GM23248 (cell line): Measurements from ENCODE around the gene MON1A. TPM values are rescaled to one million over a fixed set of nuclear protein-coding genes. Genes with fewer than 3 reads are reported as not detected.

Experiments used
- DNase-seq: peaks from one replicate; pipeline ENCODE4 v3.0.0-alpha.2; 2015
- H2AFZ ChIP-seq: fragments of 200-600 bp; sonication (generic); 2 replicates; pipeline ENCODE4 v1.6.1; 2016; ENCODE audit warnings: antibody characterized with exemption
- H3F3A ChIP-seq: fragments of 200-600 bp; sonication (generic); 2 replicates; pipeline ENCODE4 v1.6.1; 2016; ENCODE audit warnings: mild to moderate bottlenecking, antibody characterized with exemption, mixed run types; ENCODE audit not compliant: insufficient read depth
- H3K27ac ChIP-seq: fragments of 200-600 bp; sonication (generic); 2 replicates; pipeline ENCODE4 v1.5.1; 2016; ENCODE audit warnings: mild to moderate bottlenecking
- H3K27me3 ChIP-seq: fragments of 200-600 bp; sonication (generic); replicated peaks from 2 replicates; pipeline ENCODE4 v1.6.1; 2016; ENCODE audit warnings: mild to moderate bottlenecking; ENCODE audit not compliant: insufficient read depth
- H3K36me3 ChIP-seq: fragments of 200-600 bp; sonication (generic); 2 replicates; pipeline ENCODE4 v1.6.1; 2016; ENCODE audit warnings: low read depth, mild to moderate bottlenecking
- H3K4me1 ChIP-seq: fragments of 200-600 bp; sonication (generic); 2 replicates; pipeline ENCODE4 v1.6.1; 2016; ENCODE audit warnings: mild to moderate bottlenecking; ENCODE audit not compliant: insufficient read depth
- H3K4me2 ChIP-seq: fragments of 200-600 bp; sonication (generic); one replicate; pipeline ENCODE4 v1.6.1; 2016; ENCODE audit warnings: mild to moderate bottlenecking; ENCODE audit not compliant: unreplicated experiment
- H3K4me3 ChIP-seq: fragments of 200-600 bp; sonication (generic); 2 replicates; pipeline ENCODE4 v1.5.1; 2016; ENCODE audit warnings: mild to moderate bottlenecking
- H3K79me2 ChIP-seq: fragments of 200-600 bp; sonication (generic); 2 replicates; pipeline ENCODE4 v1.6.1; 2016; ENCODE audit warnings: mild to moderate bottlenecking; ENCODE audit not compliant: insufficient read depth
- H3K9ac ChIP-seq: fragments of 200-600 bp; sonication (generic); 2 replicates; pipeline ENCODE4 v1.6.1; 2016; ENCODE audit warnings: mild to moderate bottlenecking
- H3K9me2 ChIP-seq: fragments of 200-600 bp; sonication (generic); 2 replicates; pipeline ENCODE4 v1.6.1; 2016; ENCODE audit warnings: mixed run types, mild to moderate bottlenecking, moderate library complexity; ENCODE audit not compliant: insufficient read depth
- H3K9me3 ChIP-seq: fragments of 200-600 bp; sonication (generic); one replicate; pipeline ENCODE4 v1.6.1; 2017; ENCODE audit warnings: low read depth
- H4K20me1 ChIP-seq: fragments of 200-600 bp; sonication (generic); 2 replicates; pipeline ENCODE4 v1.6.0; 2016; ENCODE audit not compliant: insufficient read depth
- EZH2 ChIP-seq: fragments of 200-600 bp; sonication (generic); IDR thresholded peaks from 2 replicates; pipeline ENCODE4 v1.6.1; 2018; ENCODE audit warnings: antibody characterized with exemption, mild to moderate bottlenecking; ENCODE audit not compliant: insufficient read depth, poor library complexity, severe bottlenecking
- EZH2phosphoT487 ChIP-seq: fragments of 200-600 bp; sonication (generic); IDR thresholded peaks from 2 replicates; pipeline ENCODE4 v1.6.1; 2018; ENCODE audit warnings: antibody characterized with exemption, moderate library complexity, mild to moderate bottlenecking, low read depth; ENCODE audit not compliant: insufficient read depth
- WGBS, 2 experiments: methylation state at CpG; one replicate each; pipeline ENCODE4 v1.1.6; 2015 to 2017; ENCODE audit warnings: low lambda C conversion rate in 2 of 2, low coverage in 1 of 2; ENCODE audit errors: missing lambda C conversion rate in 2 of 2; 5-methylcytosine and 5-hydroxymethylcytosine counted together
- in situ Hi-C: fragments of 300-500 bp; cut with MboI; formaldehyde crosslinking; loops from 2 replicates; pipeline ENCODE4 v1.15.0; 2020
- polyA plus RNA-seq: library from polyadenylated mRNA; unstranded; fragments of >200 nt; fragmentation: Nextera tagmentation; extraction: Ambion mirVana; gene quantifications from 2 replicates; pipeline ENCODE4 v1.2.1, GENCODE V29; 2016
- total RNA-seq: library from RNA; depleted of rRNA; stranded (reverse); fragments of >200 nt; shearing (Covaris generic); gene quantifications from 2 replicates; pipeline ENCODE4 v1.2.3, GENCODE V29; 2014

The MON1A gene
- total and polyA plus RNA-seq, 2 experiments from 2014 or later, result 13.6 to 15.0 TPM

GRCh38 chr3:49900491-49901153 is 29.0 kb downstream of the MON1A start:
- Histone ChIP-seq H3K27me3 (no peaks in the 10 kb centered on the region), H3K79me2 (no peaks in the 10 kb centered on the region), H3K9me2 (no peaks in the 10 kb centered on the region), H3K4me1 (peaks cover 13% of the 10 kb centered on the region), H3K36me3 (no peaks in the 10 kb centered on the region), H2AFZ (no peak overlapping the region), H3K4me3 (no peak overlapping the region), H3K9me3 (no peaks in the 10 kb centered on the region), H3K27ac (peak overlapping the region; percentile 10; the same call in 1 of the 2 replicates), H3F3A (no peaks in the 10 kb centered on the region), H4K20me1 (no peaks in the 10 kb centered on the region), H3K9ac (no peak overlapping the region), H3K4me2 (no peak overlapping the region)
- WGBS, 2 experiments, result 54 to 57% methylated on average over 8 of the region's 8 CpGs
- no peak for TF ChIP-seq EZH2phosphoT487
- TF ChIP-seq EZH2, result no peak
- in situ Hi-C loops, result no loop called here
- peak; percentile 90 for DNase-seq

DNA sequence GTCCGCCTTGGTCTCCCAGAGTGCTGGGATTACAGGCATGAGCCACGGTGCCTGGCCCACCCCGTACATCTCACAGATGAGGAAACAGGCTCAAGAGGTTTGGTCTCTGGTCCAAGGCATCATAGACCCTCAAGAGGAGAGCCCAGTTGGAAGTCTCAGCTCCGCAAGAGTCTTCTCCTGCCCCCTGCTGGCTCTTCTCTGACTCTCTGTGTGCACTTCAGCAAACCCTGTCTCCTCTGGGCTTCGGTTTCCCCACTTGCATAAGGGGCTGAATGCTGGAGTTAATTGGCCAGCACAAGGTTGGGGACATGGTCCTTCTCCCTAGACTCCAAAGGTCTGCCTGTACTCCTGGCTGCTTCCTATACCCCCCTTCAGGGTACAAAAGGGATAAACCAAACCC is 29.8 kb downstream of the MON1A start:
- H2AFZ ChIP-seq, result no peak overlapping the region
- peaks cover 13% of the 10 kb centered on the region for H3K4me1 ChIP-seq
- no peak for TF ChIP-seq EZH2
- no peak for TF ChIP-seq EZH2phosphoT487
- H3K4me3 ChIP-seq, result no peak overlapping the region
- H3F3A ChIP-seq, result no peaks in the 10 kb centered on the region
- H3K27ac ChIP-seq, result no peak overlapping the region
- H3K9me3 ChIP-seq, result no peaks in the 10 kb centered on the region
- in situ Hi-C loops, result no loop called here
- no peaks in the 10 kb centered on the region for H3K9me2 ChIP-seq
- H4K20me1 ChIP-seq, result no peaks in the 10 kb centered on the region
- whole genome bisulfite sequencing, 2 experiments, result 94 to 97% methylated on average over 5 of the region's 5 CpGs
- no peaks in the 10 kb centered on the region for H3K36me3 ChIP-seq
- H3K9ac ChIP-seq, result no peak overlapping the region
- no peaks in the 10 kb centered on the region for H3K27me3 ChIP-seq
- H3K4me2 ChIP-seq, result no peak overlapping the region
- peak; percentile 14 for DNase-seq
- no peaks in the 10 kb centered on the region for H3K79me2 ChIP-seq

DNA sequence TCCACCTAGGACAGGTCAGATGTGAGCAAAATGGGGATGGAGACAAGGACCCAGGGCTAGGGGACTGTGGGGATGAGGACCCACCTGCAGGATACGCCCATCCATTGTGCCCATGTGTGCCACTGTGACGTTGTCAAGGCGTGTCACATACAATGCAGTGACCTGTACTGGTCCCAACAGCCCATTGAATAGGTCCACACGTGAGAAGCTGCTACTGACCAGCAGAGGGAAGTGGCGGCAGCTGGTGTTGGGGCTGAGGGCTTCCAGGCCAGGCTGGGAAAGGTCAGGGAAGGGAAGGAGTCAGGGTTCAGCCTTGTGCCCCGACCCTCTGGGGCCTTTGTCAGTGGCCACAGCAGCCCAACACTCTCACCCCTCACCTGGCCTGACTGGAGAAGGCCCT is 30.6 kb downstream of the MON1A start:
- no peaks in the 10 kb centered on the region for H3K9me3 ChIP-seq
- no peak for DNase-seq
- H3K36me3 ChIP-seq, result no peaks in the 10 kb centered on the region
- no peaks in the 10 kb centered on the region for H3K27me3 ChIP-seq
- no peak overlapping the region for H3K9ac ChIP-seq
- TF ChIP-seq EZH2phosphoT487 (no peak), EZH2 (no peak)
- in situ Hi-C loops, result no loop called here
- WGBS, 2 experiments, result 58 to 61% methylated on average over 6 of the region's 6 CpGs
- H3K27ac ChIP-seq, result no peak overlapping the region
- no peaks in the 10 kb centered on the region for H3K79me2 ChIP-seq
- H3K9me2 ChIP-seq, result no peaks in the 10 kb centered on the region
- H3F3A ChIP-seq, result no peaks in the 10 kb centered on the region
- H4K20me1 ChIP-seq, result no peaks in the 10 kb centered on the region
- peaks cover 13% of the 10 kb centered on the region for H3K4me1 ChIP-seq
- no peak overlapping the region for H3K4me3 ChIP-seq
- no peak overlapping the region for H3K4me2 ChIP-seq
- H2AFZ ChIP-seq, result no peak overlapping the region

GRCh38 chr3:49896345-49896744 is 33.3 kb downstream of the MON1A start:
- no peak for TF ChIP-seq EZH2
- no peak for TF ChIP-seq EZH2phosphoT487

More at GRCh38 chr3:49896345-49896744, 33.3 kb downstream of the MON1A start:
- WGBS, 2 experiments, result 61 to 68% methylated on average over 5 of the region's 5 CpGs
- Histone ChIP-seq H3K9ac (no peak overlapping the region), H3K27me3 (no peaks in the 10 kb centered on the region), H3K4me1 (peaks cover 10% of the 10 kb centered on the region), H3K9me2 (no peaks in the 10 kb centered on the region), H3K4me2 (no peak overlapping the region), H4K20me1 (no peaks in the 10 kb centered on the region), H2AFZ (no peak overlapping the region), H3K9me3 (no peaks in the 10 kb centered on the region), H3K36me3 (no peaks in the 10 kb centered on the region), H3K79me2 (no peaks in the 10 kb centered on the region), H3F3A (no peaks in the 10 kb centered on the region), H3K4me3 (no peak overlapping the region), H3K27ac (no peak overlapping the region)
- DNase-seq, result no peak
- in situ Hi-C loops, result no loop called here
